ENCODE measurements around the gene OR5B21. TPM values are rescaled to one million over a fixed set of nuclear protein-coding genes. Genes with fewer than 3 reads are reported as not detected.

The OR5B21 gene
- total and polyA plus RNA-seq, 12 donors, result not detected

DNA sequence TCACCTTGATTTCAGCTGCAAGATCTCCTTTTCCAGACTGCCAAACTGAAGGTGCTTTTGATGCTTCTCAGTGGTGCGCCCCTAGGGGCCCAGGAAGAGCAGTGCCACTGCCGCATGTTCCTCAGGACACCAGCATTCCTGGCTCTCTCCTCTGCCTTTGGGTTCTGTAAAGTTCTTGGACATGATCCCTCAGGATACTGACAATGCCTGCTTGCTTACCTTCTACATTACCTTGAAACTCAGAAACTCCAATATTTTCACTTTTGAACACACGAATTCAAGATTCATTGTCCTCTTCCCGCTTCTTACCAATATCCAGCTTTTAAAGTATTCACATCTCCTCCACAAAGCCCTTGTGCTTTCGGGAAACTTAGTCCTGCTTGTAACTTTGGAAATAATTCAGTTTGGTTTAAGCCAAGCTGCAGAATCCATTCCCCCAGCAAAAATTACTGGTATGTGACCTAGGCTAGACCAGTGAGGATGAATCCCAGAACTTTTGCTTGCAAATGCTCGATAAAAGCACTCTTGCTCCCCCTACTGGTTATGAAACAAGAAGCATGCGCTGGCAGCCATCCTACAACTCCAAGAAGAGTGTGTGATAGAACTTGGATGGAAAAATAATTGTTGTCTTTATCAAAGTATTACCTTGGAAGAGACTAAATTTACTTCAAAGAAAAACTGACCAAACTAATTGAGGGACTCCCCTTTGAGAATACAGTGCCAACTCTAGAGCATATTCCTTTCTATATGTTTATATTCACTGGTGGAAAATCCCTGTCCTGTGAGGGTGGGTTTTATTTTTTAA, 16.5 kb upstream of the OR5B21 start:
- peak overlapping the region in 4 of 10 donors; percentile 9 to 37 (median 28) for H3K4me3 ChIP-seq
- peaks cover 0 to 34% (median 22%) of the 10 kb centered on the region in 9 donors for H3K36me3 ChIP-seq
- H3K27me3 ChIP-seq, result no peaks in the 10 kb centered on the region
- DNase-seq (peak; percentile 46 to 60), ATAC-seq (peak; percentile 67 to 89 (median 83))
- 24 to 25% methylated on average over 7 of the region's 7 CpGs for WGBS, 2 donors
- intact Hi-C loops (cut with DNase I), result loop anchor here in 2 of 10 donors (10.0 kb wide), 2 partner anchors 700 to 1180 kb away; no protein-coding TSS in a partner anchor
- TF ChIP-seq, protein P1, sequence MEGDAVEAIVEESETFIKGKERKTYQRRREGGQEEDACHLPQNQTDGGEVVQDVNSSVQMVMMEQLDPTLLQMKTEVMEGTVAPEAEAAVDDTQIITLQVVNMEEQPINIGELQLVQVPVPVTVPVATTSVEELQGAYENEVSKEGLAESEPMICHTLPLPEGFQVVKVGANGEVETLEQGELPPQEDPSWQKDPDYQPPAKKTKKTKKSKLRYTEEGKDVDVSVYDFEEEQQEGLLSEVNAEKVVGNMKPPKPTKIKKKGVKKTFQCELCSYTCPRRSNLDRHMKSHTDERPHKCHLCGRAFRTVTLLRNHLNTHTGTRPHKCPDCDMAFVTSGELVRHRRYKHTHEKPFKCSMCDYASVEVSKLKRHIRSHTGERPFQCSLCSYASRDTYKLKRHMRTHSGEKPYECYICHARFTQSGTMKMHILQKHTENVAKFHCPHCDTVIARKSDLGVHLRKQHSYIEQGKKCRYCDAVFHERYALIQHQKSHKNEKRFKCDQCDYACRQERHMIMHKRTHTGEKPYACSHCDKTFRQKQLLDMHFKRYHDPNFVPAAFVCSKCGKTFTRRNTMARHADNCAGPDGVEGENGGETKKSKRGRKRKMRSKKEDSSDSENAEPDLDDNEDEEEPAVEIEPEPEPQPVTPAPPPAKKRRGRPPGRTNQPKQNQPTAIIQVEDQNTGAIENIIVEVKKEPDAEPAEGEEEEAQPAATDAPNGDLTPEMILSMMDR (IDR thresholded peaks at IDR 0.05), result peak; percentile 51 to 81 (median 76)
- no peaks in the 10 kb centered on the region for H3K9me3 ChIP-seq
- H3K27ac ChIP-seq, result peak overlapping the region in 2 of 10 donors; percentile 7 to 74
- H3K4me1 ChIP-seq, result peaks cover 0 to 37% (median 7%) of the 10 kb centered on the region in 9 donors

DNA sequence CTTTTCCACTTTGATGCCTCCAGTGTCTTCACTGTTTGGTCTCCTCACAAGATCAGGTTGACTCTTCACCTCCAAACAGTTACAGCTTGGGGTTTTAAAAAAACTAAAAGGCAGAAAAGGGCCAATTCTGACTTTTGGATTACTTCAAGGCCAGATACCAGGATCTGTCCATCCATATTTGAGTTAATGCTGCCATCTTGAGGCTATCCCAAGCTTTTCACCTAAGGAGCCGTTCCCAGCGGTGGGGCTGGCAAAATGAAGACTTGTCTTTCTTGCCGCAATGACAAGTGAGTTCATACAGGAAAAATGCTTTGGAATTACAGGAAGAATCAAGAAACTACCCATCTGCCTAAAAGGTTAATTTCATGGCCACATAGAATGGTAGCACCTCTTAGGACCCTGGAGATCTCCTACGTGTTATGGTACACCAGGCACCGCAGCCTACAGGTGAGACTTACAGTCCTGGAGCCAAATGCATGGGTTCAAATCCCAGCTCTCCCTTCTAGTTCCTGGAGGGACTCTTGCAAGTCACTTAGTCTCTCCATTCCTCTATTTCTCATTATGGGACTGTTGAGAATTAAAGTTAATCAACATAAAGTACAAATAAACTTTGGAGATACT, 6.0 kb upstream of the OR5B21 start:
- peak in 1 of 2 donors; percentile 24 for DNase-seq
- 28 to 29% methylated on average over 5 of the region's 5 CpGs for WGBS, 2 donors
- TF ChIP-seq, protein P1 (IDR thresholded peaks at IDR 0.05), result peak; percentile 39 to 76 (median 67)

GRCh38 chr11:58511636-58512035, 3.7 kb upstream of the OR5B21 start:
- ATAC-seq, result no peak
- Histone ChIP-seq H3K4me3 (no peak overlapping the region), H3K9me3 (no peaks in the 10 kb centered on the region), H3K27me3 (peaks cover 0 to 13% (median 0%) of the 10 kb centered on the region in 7 donors), H3K4me1 (peaks cover 0 to 3% (median 0%) of the 10 kb centered on the region in 9 donors), H3K27ac (no peak overlapping the region), H3K36me3 (no peaks in the 10 kb centered on the region)
- TF ChIP-seq, protein P1 (IDR thresholded peaks at IDR 0.05), result no peak
- DNase-seq, result no peak
- intact Hi-C loops (cut with DNase I), result loop anchor here in 8 of 10 donors (5.0 to 10.0 kb wide), 11 partner anchors 677 to 1057 kb away; partner anchors contain the start of genes BTBD18 (in 1 of the 8), RTN4RL2 (in 1 of the 8), SELENOH (in 1 of the 8) and UBE2L6 (in 1 of the 8)
- 72 to 81% methylated on average over 3 of the region's 3 CpGs for WGBS, 2 donors

More for the DNA sequence above, 6.0 kb upstream of the OR5B21 start:
- Histone ChIP-seq H3K36me3 (no peaks in the 10 kb centered on the region), H3K4me3 (no peak overlapping the region), H3K9me3 (no peaks in the 10 kb centered on the region), H3K4me1 (peaks cover 0 to 3% (median 0%) of the 10 kb centered on the region in 9 donors), H3K27me3 (peaks cover 0 to 19% (median 3%) of the 10 kb centered on the region in 7 donors), H3K27ac (no peak overlapping the region)
- intact Hi-C loops (cut with DNase I), result loop anchor here in 8 of 10 donors (5.0 to 10.0 kb wide), 11 partner anchors 679 to 1059 kb away; partner anchors contain the start of genes BTBD18 (in 1 of the 8), RTN4RL2 (in 1 of the 8), SELENOH (in 1 of the 8) and UBE2L6 (in 1 of the 8)
- ATAC-seq, result peak in 7 of 8 donors; percentile 63 to 82 (median 68)

DNA sequence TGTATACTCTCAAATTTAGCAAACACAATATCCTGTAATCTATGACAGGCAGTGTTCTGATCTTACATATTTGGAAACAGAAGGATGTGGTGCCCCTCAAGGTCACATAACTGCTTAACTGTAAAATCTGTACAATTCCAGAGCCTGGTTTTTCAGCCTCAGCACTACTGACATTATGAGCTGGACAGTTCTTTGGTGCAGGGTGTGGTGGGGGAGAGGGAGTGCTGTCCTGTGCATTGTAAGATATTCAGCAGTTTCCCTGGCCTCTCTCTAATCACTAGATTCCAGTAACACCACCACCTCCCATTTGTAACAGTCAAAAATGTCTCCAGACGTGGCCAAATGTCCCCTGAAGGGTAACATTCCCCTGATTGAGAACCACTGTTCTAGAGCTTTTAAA, 1.8 kb upstream of the OR5B21 start:
- Histone ChIP-seq H3K27me3 (peaks cover 0 to 1% (median 0%) of the 10 kb centered on the region in 7 donors), H3K4me3 (no peak overlapping the region), H3K4me1 (peaks cover 0 to 3% (median 0%) of the 10 kb centered on the region in 9 donors), H3K27ac (no peak overlapping the region), H3K36me3 (no peaks in the 10 kb centered on the region), H3K9me3 (no peaks in the 10 kb centered on the region)
- ATAC-seq (no peak), DNase-seq (no peak)
- intact Hi-C loops (cut with DNase I), result loop anchor here in 8 of 10 donors (5.0 to 10.0 kb wide), 11 partner anchors 675 to 1055 kb away; partner anchors contain the start of genes BTBD18 (in 1 of the 8), RTN4RL2 (in 1 of the 8), SELENOH (in 1 of the 8) and UBE2L6 (in 1 of the 8)
- WGBS, 2 donors, result 58 to 69% methylated on average over 1 of the region's 1 CpG
- TF ChIP-seq, protein P1 (IDR thresholded peaks at IDR 0.05), result no peak

Measured in heart right ventricle (tissue), 16 donors.